Measurements from ENCODE around the gene COA3.

DNA sequence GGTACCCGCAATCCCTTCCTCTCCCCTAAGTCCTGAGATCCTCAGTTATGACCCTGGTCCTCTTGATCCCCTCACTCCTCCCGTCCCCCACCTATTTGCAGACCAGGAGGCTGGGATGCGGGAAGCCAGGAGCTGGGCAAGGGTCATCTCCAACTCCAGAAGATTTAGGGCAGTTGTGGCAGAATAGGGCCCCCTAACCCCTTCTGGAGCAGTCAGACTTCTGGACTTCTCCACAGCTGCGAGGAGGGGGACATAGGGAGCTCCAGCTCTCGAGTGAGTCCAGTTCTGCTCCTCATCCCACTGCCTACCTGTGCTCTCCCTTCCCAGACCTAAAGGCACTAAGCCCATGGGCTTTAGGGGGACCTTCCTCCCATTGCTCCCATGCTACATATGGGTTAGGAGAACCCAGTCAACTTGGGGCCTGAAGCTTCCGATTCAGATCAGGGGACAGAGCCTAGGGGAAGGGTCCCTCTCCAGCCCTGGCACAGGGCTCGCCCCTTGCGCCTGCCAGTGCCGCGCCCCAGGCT, 16.8 kb downstream of the COA3 start:
- TF ChIP-seq, protein P1, sequence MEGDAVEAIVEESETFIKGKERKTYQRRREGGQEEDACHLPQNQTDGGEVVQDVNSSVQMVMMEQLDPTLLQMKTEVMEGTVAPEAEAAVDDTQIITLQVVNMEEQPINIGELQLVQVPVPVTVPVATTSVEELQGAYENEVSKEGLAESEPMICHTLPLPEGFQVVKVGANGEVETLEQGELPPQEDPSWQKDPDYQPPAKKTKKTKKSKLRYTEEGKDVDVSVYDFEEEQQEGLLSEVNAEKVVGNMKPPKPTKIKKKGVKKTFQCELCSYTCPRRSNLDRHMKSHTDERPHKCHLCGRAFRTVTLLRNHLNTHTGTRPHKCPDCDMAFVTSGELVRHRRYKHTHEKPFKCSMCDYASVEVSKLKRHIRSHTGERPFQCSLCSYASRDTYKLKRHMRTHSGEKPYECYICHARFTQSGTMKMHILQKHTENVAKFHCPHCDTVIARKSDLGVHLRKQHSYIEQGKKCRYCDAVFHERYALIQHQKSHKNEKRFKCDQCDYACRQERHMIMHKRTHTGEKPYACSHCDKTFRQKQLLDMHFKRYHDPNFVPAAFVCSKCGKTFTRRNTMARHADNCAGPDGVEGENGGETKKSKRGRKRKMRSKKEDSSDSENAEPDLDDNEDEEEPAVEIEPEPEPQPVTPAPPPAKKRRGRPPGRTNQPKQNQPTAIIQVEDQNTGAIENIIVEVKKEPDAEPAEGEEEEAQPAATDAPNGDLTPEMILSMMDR (IDR thresholded peaks at IDR 0.05): no peak
- TF ChIP-seq EP300 (IDR thresholded peaks at IDR 0.05; ENCODE audit: low read depth): no peak
